Omental fat pad (tissue), 4 donors: ENCODE measurements around the gene MGMT. TPM values are rescaled to one million over a fixed set of nuclear protein-coding genes. Genes with fewer than 3 reads are reported as not detected.

ENCODE experiments used
- ATAC-seq: fragments of 150-250 bp; one replicate; pipeline ENCODE4 v1.9.1; 2016; ENCODE audit warnings: mild to moderate bottlenecking, moderate library complexity; ENCODE audit not compliant: low FRiP score
- DNase-seq: peaks from one replicate; pipeline ENCODE4 v3.0.0-alpha.2; 2019; ENCODE audit warnings: low spot score
- total RNA-seq, 4 donors: library from RNA; depleted of rRNA; stranded (reverse); fragments of >200 nt; gene quantifications; one replicate each; pipeline ENCODE4 v1.1.0, GENCODE V29; 2016
- TF ChIP-seq, protein P1 (sequence below), 3 donors: fragments of 450-650 bp; IDR thresholded peaks; one replicate each; pipeline ENCODE4 v1.5.1; 2016 to 2017; ENCODE audit warnings: antibody characterized with exemption in 3 of 3, mild to moderate bottlenecking in 3 of 3, moderate library complexity in 2 of 3

The MGMT gene
- total RNA-seq, 4 donors from 2014 or later = 27.3 to 56.6 (median 35.4) TPM

DNA sequence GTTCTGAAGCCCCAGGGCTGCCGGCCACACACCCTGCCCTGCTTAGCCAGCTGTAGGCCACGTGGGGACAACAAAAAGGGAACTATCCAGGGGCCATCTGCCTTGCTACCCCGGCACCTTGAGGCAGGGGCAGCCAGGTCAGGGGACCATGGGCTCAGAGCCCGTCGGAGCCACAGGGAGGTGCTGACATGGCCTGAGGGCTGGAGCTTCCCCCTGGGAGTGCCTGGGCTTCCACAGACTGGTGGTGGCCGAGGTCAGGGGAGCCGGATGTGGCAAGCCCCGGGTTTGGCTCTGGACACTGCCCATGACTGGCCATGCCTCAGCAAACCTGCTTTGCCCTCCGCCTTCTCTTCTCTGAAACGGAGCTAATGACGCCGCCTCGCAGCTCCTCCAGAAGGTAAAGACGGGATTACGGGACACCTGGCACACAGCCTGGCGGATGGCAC, 318.5 kb downstream of the MGMT start:
- TF ChIP-seq, protein P1, sequence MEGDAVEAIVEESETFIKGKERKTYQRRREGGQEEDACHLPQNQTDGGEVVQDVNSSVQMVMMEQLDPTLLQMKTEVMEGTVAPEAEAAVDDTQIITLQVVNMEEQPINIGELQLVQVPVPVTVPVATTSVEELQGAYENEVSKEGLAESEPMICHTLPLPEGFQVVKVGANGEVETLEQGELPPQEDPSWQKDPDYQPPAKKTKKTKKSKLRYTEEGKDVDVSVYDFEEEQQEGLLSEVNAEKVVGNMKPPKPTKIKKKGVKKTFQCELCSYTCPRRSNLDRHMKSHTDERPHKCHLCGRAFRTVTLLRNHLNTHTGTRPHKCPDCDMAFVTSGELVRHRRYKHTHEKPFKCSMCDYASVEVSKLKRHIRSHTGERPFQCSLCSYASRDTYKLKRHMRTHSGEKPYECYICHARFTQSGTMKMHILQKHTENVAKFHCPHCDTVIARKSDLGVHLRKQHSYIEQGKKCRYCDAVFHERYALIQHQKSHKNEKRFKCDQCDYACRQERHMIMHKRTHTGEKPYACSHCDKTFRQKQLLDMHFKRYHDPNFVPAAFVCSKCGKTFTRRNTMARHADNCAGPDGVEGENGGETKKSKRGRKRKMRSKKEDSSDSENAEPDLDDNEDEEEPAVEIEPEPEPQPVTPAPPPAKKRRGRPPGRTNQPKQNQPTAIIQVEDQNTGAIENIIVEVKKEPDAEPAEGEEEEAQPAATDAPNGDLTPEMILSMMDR (IDR thresholded peaks at IDR 0.05) = no peak
- ATAC-seq (no peak), DNase-seq (no peak)

DNA sequence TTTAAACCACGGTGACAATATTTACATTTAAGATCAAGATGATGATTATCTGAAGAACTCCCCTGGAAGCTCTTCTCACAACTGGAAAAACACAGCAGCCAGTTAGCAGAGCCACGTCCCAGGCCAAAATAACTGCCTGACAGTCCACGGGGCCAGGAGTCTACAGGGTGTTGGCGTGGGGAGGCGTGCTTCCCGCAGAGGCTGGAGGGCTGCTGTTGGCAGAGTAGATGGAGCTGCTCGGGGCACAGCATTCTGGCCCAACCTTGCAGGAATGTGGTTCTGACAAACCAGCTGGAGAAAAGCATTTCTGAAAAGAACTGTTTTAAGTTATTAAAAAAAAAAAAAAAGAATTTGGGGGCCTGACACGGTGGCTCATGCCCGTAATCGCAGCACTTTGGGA, 319.2 kb downstream of the MGMT start:
- TF ChIP-seq, protein P1 (IDR thresholded peaks at IDR 0.05) = no peak
- ATAC-seq = no peak
- no peak for DNase-seq

DNA sequence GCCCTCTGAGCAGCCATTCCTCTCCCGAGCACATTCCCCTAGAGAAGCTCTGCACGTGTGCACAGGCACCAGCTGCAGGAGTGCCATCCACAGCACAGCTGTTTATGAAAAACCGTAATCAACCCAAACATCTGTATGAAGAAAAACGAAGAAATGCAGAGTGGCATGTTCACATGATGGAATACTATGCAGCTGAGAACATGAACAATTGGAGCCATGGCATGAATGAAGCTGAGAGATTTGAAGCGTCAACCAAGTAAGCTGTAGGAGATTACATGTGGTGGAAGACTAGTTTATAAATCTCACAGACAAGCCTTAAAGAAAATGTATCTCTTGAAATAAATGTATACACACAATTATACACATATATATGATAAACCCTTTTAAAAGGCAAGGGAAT, 320.5 kb downstream of the MGMT start:
- DNase-seq (no peak), ATAC-seq (no peak)
- TF ChIP-seq, protein P1 (IDR thresholded peaks at IDR 0.05) = no peak

DNA sequence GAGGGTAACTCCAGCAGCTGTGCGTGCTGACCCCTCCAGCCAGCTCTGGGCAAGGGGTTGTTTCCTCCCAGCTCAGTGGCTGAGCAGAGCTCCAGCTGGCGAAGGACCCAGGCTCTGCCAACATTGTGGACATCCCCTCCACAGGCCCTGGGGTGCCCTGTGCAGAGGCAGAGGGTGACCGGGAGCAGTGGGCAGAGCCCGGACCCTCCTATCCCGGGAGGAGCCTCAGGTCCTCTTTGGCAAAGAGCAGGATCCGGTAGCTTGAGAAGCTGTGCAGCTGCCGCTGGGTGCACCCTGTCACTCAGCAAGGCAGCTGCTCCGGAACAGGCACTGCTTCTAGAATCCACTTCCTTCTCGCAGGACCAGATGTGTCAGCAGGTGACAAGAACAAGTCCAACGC, 321.2 kb downstream of the MGMT start:
- ATAC-seq (no peak), DNase-seq (no peak)
- TF ChIP-seq, protein P1 (IDR thresholded peaks at IDR 0.05) = no peak

DNA sequence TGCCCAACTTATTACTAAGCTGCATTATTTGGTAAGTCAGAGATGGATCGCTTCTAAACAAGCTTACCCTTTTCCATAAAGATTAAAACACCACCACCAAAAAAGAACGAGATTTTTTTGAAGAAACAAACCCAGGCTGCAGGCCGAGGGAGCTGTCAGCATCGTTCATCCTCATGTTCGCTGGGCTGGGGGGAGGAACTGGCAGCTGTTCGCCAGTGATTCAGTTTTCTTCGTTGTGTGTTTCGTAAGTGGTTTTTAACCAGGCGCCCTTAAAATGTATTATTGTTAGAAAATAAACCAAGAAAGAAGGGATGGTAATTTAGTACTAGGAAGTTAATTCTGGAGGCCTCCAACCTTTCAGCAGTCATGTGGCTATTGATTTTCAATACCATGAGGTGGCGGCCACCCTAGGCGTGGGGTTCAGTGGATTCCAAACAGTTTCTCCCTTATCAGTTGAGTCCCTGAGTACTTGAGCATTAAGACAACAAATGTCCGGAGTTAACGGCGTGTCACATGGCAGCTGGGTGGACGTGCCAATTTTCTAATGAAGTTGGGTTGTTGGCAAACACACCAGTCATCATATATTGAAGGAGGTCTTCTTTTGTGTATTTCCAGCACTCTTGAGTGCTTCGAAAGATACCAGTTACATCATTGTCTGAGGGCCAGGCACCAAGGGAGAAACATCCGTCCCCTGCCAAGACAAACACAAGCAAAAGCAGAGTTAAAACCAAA, 323.8 kb downstream of the MGMT start:
- DNase-seq (no peak), ATAC-seq (no peak)
- TF ChIP-seq, protein P1 (IDR thresholded peaks at IDR 0.05) = no peak

DNA sequence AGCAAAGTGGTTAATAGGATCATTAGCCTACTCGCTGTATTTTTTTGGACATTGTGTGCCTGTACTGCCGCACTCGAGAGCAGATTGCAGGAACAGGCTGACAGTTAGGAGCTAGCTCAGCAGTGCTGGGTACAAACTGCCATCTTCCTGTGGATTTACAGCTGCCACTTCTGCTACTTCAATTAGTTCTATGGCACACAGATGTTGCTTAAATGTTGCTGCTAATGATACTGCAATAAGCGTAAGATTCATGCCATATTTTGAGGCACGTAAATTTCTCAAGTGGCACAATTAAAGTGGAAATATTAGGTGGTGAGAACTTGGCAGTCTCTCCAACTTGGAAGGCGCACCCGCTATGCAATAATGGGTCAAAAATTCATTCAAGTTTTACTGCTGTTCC, 325.1 kb downstream of the MGMT start:
- DNase-seq = no peak

More for the DNA sequence above, 325.1 kb downstream of the MGMT start:
- TF ChIP-seq, protein P1 (IDR thresholded peaks at IDR 0.05) = no peak
- ATAC-seq = no peak
